GM20000 (cell line): Measurements from ENCODE around the gene LGALS14.
"Not testable (repeated sequence)": the region's sequence is repeated elsewhere in the genome, so short reads cannot be mapped to it uniquely, and the experiment has no call there.

Source experiments
- DNase-seq: peaks from one replicate; pipeline ENCODE4 v3.0.0; 2012; ENCODE audit warnings: low spot score
- CTCF ChIP-seq: IDR thresholded peaks from 2 replicates; pipeline ENCODE4 v1.5.1; 2012; ENCODE audit warnings: mild to moderate bottlenecking, control low read depth; ENCODE audit errors: extremely low read depth, missing control alignments

Gene LGALS14

GRCh38 chr19:39671739-39672363, 32.4 kb upstream of the LGALS14 start:
- peak; percentile 57 for TF ChIP-seq CTCF
- peak; percentile 58 for DNase-seq

- no peak for TF ChIP-seq CTCF
These were observed 31.8 kb upstream of the LGALS14 start for GRCh38 chr19:39672473-39672872.

DNA sequence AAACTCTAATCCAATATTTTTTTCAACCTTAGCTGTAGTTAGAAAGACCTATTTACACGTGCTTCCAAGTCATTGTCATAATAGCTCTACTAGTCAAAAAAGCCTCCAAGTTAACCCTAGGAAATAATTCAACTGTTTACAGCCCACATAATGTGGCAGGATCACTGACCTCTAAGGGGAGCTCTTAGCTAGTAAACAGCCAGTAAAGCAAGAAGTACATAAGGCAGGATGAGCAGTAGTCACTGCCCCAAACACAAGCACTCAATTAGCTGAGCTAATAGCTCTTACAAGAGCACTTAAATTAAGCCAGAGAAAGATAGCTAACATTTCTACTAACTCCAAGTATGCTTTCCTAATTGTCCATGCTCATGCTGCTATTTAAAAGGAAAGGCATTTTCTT, 30.4 kb upstream of the LGALS14 start:
- DNase-seq = not testable (repeated sequence)
- TF ChIP-seq CTCF = peak; percentile 27

More at GRCh38 chr19:39672473-39672872, 31.8 kb upstream of the LGALS14 start:
- no peak for DNase-seq

GRCh38 chr19:39676004-39676403, 28.3 kb upstream of the LGALS14 start:
- peak; percentile 49 for DNase-seq
- no peak for TF ChIP-seq CTCF

DNA sequence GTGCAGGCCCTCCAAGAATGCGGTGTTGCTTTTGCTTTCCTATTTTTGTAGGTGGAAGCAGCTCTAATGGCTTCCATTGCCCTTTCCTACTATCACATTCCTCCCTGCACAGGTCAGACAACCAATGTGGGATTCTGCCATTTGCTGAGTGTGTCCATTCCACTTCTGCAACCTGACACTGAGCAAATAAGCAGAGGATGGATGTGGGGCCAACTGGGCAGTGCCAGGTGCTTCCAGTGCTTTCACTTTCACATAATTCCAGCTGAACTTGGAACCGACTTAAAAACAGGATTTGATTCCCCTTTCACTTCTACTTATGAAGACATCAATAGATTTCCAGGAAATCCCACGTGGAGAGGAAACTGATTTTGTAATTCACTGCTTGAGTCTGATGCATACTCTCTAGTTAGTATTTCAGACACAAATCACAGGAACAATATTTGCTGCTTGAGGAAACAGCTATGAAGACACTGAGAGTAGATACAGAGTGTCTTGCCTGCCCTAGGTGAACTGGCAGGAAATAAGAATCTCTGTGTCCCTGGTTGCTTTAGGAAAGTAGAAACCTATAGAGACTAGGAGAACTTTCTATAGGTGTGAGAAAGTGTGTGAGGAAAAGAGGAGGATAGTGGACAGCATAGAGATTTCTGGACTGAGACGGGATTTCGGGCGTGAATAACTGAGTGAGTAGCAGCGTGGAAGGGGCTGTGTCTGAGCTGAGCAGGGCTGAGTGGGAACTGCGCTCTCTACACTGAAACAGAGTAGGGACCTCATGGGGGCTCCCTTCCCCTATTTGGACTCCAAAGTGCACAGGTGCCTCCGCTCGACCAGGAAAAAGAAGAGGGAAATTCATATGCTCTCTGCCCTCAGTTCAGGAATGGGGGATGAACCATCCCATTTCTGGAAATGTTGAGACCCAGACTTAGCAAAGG, 26.1 kb upstream of the LGALS14 start:
- no peak for TF ChIP-seq CTCF
- no peak for DNase-seq

DNA sequence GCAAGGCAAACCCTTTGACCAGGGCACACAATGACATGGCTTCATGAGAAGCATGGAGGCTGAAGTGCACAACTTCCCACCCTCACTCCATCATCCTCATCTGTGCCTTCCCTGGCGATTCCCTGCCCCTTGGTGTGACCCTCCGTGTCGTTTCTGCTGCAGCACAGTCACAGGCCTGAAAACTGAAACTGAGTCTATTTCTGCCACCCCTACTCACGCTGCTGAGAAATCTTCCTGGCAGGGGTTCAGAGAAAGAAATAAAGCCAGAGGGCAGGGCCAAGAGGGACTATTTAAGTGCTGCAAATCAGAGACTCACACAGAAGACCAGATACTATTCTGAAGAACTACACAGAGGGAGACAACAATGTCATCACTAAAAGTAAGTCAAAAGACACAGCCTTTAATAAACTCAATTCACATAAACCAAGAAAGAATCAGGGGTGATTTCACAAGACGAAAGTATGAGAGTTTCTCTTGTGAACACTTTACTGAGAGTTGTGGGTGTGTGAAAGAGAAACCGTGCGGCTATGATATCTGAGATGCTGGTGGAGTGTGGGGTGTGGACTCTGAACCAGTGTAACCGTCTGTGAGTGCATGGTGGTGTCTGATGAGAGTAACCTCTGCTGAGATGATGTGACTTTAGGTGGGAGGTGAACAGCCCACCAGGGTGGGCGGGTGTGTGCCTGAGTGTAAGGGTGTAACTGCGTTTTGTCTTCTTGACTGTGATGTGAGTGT, 25.1 kb upstream of the LGALS14 start:
- peak; percentile 60 for DNase-seq
- no peak for TF ChIP-seq CTCF
